Adrenal gland (tissue), 5 donors: ENCODE results near the gene ZDHHC14.

Experiments
- POLR2A ChIP-seq, 2 donors: fragments of 450-650 bp; IDR thresholded peaks; one replicate each; pipeline ENCODE4 v1.6.1; 2017; ENCODE audit warnings: antibody characterized with exemption in 2 of 2, mild to moderate bottlenecking in 2 of 2, moderate library complexity in 1 of 2
- TF ChIP-seq, protein P1 (sequence below), 6 experiments: fragments of 450-650 bp in 4 of 6; fragments of 200-600 bp in 2 of 6; sonication (generic) in 1 of 6; IDR thresholded peaks; 1 replicate in 5 of 6; 2 replicates in 1 of 6; pipeline versions ENCODE4 v1.5.1 to v1.8.0; 2016 to 2021; ENCODE audit warnings: antibody characterized with exemption in 6 of 6, mild to moderate bottlenecking in 2 of 6, moderate library complexity in 1 of 6
- donor health status: DM: no; HTN: no; CAD: no.

DNA sequence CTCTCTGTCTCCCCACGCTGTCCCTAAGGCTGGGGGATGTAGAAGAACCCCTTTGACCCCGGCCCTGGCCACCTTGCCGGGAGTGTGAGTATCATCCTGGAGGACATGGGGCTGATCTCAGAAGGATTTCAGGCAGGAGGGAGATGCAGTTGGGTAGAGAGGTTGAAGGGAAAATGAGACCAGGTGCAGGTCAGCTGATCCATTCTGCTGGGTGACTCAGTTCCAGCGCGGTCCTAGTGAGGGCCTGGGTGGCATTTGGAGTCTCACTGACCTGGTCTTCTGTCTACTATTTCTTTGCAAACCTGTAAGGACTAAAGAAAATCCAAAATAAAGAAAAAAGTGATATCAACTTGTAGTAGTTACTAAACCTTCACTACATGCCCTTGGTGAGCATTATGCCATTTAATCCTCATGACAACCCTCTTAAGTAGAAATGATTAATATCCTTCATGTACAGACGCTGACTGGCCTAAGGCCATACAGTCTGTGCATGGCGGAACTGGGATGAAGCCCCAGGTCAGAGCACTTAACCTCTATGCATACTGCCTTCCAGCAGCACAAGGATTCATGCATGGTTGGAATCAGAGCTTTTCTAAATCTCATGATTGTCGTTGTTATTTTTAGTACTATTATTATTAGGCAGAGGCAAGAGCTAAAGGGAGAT lies 106.3 kb downstream of the ZDHHC14 start:
- TF ChIP-seq, protein P1, sequence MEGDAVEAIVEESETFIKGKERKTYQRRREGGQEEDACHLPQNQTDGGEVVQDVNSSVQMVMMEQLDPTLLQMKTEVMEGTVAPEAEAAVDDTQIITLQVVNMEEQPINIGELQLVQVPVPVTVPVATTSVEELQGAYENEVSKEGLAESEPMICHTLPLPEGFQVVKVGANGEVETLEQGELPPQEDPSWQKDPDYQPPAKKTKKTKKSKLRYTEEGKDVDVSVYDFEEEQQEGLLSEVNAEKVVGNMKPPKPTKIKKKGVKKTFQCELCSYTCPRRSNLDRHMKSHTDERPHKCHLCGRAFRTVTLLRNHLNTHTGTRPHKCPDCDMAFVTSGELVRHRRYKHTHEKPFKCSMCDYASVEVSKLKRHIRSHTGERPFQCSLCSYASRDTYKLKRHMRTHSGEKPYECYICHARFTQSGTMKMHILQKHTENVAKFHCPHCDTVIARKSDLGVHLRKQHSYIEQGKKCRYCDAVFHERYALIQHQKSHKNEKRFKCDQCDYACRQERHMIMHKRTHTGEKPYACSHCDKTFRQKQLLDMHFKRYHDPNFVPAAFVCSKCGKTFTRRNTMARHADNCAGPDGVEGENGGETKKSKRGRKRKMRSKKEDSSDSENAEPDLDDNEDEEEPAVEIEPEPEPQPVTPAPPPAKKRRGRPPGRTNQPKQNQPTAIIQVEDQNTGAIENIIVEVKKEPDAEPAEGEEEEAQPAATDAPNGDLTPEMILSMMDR (IDR thresholded peaks at IDR 0.05) = no peak
- no peak for TF ChIP-seq POLR2A (IDR thresholded peaks at IDR 0.05)
